ENCODE results near the gene CEP170B. TPM values are rescaled to one million over a fixed set of nuclear protein-coding genes. Genes with fewer than 3 reads are reported as not detected.
A peak's percentile ranks its signal among the peaks of the same experiment; 100 is the strongest.

The CEP170B gene
- total and polyA plus RNA-seq, 2 of the 13 experiments (the other 11 are each of a cell fraction or from before 2014, with no cell fraction given): 4.3 to 8.8 TPM

GRCh38 chr14:104856157-104856868 lies 8.8 kb upstream of the CEP170B start (continued):
- TF ChIP-seq ZBTB14 (CRISPR knock-in tag; IDR thresholded peaks at IDR 0.05) (no peak), KLF12 (CRISPR knock-in tag; IDR thresholded peaks at IDR 0.05; ENCODE audit: borderline replicate concordance) (no peak), ZNF34 (CRISPR knock-in tag; IDR thresholded peaks at IDR 0.05; ENCODE audit: borderline replicate concordance) (no peak), ZFP62 (CRISPR knock-in tag; IDR thresholded peaks at IDR 0.05) (no peak), RBM39 (IDR thresholded peaks at IDR 0.05; ENCODE audit: low read depth, low read length, poor library complexity, severe bottlenecking) (no peak), TOE1 (CRISPR knock-in tag; IDR thresholded peaks at IDR 0.05) (no peak), DDIT3 (CRISPR knock-in tag; IDR thresholded peaks at IDR 0.05) (no peak), TBL1XR1 (IDR thresholded peaks at IDR 0.05; ENCODE audit: borderline replicate concordance, low read length, partially characterized antibody) (no peak), GFI1 (CRISPR knock-in tag; IDR thresholded peaks at IDR 0.05; ENCODE audit: borderline replicate concordance) (no peak), KDM2A (CRISPR knock-in tag; IDR thresholded peaks at IDR 0.05; ENCODE audit: borderline replicate concordance, low read depth) (peak; percentile 87; the same call in 1 of the 2 replicates), MXI1 (IDR thresholded peaks at IDR 0.05; ENCODE audit: borderline replicate concordance, low read depth, low read length) (no peak), IRX3 (CRISPR knock-in tag; IDR thresholded peaks at IDR 0.05; ENCODE audit: borderline replicate concordance, low read depth) (0 out of 2 replicates have a peak, but pooled peaks have one; percentile 62), ZNF3 (CRISPR knock-in tag; IDR thresholded peaks at IDR 0.05) (no peak), FOXP4 (CRISPR knock-in tag; IDR thresholded peaks at IDR 0.05) (no peak), ATF7-NPFF (CRISPR knock-in tag; IDR thresholded peaks at IDR 0.05; ENCODE audit: low read depth) (no peak), CSRNP2 (CRISPR knock-in tag; conservative IDR thresholded peaks at IDR 0.05; ENCODE audit: low read depth) (no peak), NFKB2 (CRISPR knock-in tag; IDR thresholded peaks at IDR 0.05; ENCODE audit: borderline replicate concordance) (no peak), NFIC (IDR thresholded peaks at IDR 0.05; ENCODE audit: low read length) (no peak), ZNF619 (CRISPR knock-in tag; IDR thresholded peaks at IDR 0.05) (no peak), PHF21A (CRISPR knock-in tag; IDR thresholded peaks at IDR 0.05) (no peak)
- TF ChIP-seq, protein P1, sequence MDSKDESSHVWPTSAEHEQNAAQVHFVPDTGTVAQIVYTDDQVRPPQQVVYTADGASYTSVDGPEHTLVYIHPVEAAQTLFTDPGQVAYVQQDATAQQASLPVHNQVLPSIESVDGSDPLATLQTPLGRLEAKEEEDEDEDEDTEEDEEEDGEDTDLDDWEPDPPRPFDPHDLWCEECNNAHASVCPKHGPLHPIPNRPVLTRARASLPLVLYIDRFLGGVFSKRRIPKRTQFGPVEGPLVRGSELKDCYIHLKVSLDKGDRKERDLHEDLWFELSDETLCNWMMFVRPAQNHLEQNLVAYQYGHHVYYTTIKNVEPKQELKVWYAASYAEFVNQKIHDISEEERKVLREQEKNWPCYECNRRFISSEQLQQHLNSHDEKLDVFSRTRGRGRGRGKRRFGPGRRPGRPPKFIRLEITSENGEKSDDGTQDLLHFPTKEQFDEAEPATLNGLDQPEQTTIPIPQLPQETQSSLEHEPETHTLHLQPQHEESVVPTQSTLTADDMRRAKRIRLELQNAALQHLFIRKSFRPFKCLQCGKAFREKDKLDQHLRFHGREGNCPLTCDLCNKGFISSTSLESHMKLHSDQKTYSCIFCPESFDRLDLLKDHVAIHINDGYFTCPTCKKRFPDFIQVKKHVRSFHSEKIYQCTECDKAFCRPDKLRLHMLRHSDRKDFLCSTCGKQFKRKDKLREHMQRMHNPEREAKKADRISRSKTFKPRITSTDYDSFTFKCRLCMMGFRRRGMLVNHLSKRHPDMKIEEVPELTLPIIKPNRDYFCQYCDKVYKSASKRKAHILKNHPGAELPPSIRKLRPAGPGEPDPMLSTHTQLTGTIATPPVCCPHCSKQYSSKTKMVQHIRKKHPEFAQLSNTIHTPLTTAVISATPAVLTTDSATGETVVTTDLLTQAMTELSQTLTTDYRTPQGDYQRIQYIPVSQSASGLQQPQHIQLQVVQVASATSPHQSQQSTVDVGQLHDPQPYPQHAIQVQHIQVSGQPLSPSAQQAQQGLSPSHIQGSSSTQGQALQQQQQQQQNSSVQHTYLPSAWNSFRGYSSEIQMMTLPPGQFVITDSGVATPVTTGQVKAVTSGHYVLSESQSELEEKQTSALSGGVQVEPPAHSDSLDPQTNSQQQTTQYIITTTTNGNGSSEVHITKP (CRISPR knock-in tag; IDR thresholded peaks at IDR 0.05; ENCODE audit: low read depth): no peak
